Measurements from ENCODE around the gene LTBP3.

LTBP3 gene

DNA sequence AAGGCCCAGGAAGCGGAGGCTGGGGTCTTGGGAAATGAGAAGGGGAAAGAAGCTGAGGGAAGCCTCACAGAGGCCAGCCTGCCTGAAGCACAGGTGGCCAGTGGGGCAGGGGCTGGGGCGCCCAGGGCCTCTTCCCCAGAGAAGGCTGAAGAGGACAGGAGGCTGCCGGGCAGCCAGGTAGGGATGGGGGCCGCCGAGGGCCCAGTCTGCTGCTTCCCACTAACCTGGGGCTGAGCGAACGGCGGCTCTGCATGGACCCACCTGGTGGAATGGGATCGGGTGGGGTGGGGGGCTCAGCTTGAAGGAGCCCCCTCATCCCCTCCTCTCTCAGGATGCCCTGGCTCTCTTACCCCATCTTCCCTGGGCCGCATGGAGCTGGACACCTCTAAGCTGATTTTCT is 25.4 kb upstream of the LTBP3 start:
- Histone ChIP-seq H3K36me3 (ENCODE audit: control insufficient read depth, low read depth, low read length) (no peaks in the 10 kb centered on the region), H3K27me3 (ENCODE audit: control insufficient read depth, insufficient read depth, low read length) (no peaks in the 10 kb centered on the region), H3K4me3 (ENCODE audit: low read length) (no peak overlapping the region), H3K9me3 (ENCODE audit: control insufficient read depth, low read depth, low read length) (no peaks in the 10 kb centered on the region), H3K27ac (ENCODE audit: low read length) (no peak overlapping the region), H3K9ac (ENCODE audit: low read length) (no peak overlapping the region), H3K4me1 (ENCODE audit: control insufficient read depth, low read depth, low read length) (peaks cover 4% of the 10 kb centered on the region)

DNA sequence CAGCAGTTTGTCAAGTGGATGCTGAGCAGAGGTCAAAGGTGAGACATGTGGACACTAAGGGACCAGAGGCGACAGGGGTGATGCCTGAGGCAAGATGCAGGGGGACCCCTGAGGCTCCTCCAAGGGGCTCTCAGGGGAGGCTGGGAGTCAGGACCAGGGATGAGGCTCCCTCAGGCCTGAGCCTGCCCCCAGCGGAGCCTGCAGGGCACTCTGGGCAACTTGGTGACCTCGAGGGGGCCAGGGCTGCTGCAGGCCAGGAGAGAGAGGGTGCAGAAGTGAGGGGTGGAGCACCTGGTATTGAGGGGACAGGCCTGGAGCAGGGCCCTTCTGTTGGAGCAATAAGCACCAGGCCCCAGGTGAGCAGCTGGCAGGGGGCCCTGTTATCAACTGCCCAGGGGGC is 23.8 kb upstream of the LTBP3 start:
- H3K4me3 ChIP-seq (ENCODE audit: low read length): no peak overlapping the region
- H3K9ac ChIP-seq (ENCODE audit: low read length): no peak overlapping the region
- H3K36me3 ChIP-seq (ENCODE audit: control insufficient read depth, low read depth, low read length): no peaks in the 10 kb centered on the region
- H3K27me3 ChIP-seq (ENCODE audit: control insufficient read depth, insufficient read depth, low read length): peaks cover 4% of the 10 kb centered on the region
- no peak overlapping the region for H3K27ac ChIP-seq (ENCODE audit: low read length)
- H3K9me3 ChIP-seq (ENCODE audit: control insufficient read depth, low read depth, low read length): no peaks in the 10 kb centered on the region
- H3K4me1 ChIP-seq (ENCODE audit: control insufficient read depth, low read depth, low read length): peaks cover 4% of the 10 kb centered on the region

DNA sequence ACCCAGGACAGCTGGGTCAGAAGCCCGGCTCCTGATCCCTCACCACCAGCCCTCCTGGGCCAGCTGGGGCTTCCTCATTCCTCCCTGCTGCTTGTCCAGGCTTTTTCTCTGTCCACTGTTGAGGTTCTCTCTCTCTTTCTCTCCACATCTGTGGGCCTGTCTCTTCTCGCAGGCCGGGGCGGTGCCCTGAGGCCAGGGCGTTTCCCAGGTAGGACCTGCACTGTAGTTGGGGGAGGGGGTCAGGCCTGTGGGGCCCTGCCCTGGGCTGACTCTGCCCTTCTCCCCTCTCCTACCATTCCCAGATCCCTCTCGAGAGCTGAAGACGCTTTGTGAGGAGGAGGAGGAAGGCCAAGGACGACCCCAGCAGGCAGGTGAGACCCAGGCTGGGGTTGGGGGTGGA is 22.6 kb upstream of the LTBP3 start:
- Histone ChIP-seq H3K4me1 (ENCODE audit: control insufficient read depth, low read depth, low read length) (no peaks in the 10 kb centered on the region), H3K4me3 (ENCODE audit: low read length) (no peak overlapping the region), H3K9ac (ENCODE audit: low read length) (no peak overlapping the region), H3K27me3 (ENCODE audit: control insufficient read depth, insufficient read depth, low read length) (peaks cover 14% of the 10 kb centered on the region), H3K36me3 (ENCODE audit: control insufficient read depth, low read depth, low read length) (no peaks in the 10 kb centered on the region), H3K27ac (ENCODE audit: low read length) (no peak overlapping the region), H3K9me3 (ENCODE audit: control insufficient read depth, low read depth, low read length) (no peaks in the 10 kb centered on the region)

DNA sequence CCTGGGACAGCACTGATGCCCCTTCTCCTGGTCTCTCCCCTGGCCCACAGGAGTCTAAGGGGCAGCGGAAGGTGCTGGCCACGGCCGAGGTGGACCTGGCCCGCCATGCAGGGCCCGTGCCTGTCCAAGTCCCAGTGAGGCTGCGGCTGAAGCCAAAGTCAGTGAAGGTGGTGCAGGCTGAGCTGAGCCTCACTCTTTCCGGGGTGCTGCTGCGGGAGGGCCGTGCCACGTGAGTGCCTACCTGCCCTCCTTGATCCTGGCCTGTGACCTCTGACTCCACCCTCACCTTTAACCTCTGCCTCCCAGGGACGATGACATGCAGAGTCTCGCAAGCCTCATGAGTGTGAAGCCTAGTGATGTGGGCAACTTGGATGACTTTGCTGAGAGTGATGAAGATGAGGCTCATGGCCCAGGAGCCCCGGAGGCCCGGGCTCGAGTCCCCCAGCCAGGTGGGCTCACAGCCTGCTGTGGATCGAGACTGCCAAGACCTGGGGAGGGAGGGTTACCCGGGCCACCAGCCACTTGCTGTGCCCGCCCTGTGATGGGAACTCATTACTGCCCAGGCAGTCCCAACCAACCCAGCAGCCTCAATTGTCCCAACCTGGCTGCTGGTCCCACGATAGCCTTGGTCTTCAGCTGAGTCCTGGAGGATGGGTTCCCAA is 22.0 kb upstream of the LTBP3 start:
- Histone ChIP-seq H3K9me3 (ENCODE audit: control insufficient read depth, low read depth, low read length) (no peaks in the 10 kb centered on the region), H3K4me3 (ENCODE audit: low read length) (no peak overlapping the region), H3K4me1 (ENCODE audit: control insufficient read depth, low read depth, low read length) (peaks cover under 1% of the 10 kb centered on the region), H3K27me3 (ENCODE audit: control insufficient read depth, insufficient read depth, low read length) (peaks cover 20% of the 10 kb centered on the region), H3K9ac (ENCODE audit: low read length) (no peak overlapping the region), H3K36me3 (ENCODE audit: control insufficient read depth, low read depth, low read length) (no peaks in the 10 kb centered on the region), H3K27ac (ENCODE audit: low read length) (no peak overlapping the region)

DNA sequence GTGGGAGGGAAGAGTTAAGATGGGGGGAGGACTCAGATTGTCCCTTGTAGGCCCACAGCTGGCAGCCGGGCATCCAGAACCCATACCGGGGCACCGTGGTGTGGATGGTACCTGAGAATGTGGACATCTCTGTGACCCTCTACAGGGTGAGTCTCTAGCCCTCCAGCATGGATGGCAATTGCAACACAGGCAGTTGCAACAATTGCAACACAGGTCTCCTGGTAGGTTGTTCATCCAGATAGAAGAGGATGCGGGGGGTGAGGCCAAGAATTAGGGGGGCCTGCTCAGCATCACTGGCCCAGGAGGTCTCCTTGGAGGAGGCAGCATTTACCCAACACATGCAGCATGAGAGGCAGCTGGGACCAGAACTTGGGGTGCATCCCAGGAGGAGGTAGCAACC is 21.1 kb upstream of the LTBP3 start:
- Histone ChIP-seq H3K9me3 (ENCODE audit: control insufficient read depth, low read depth, low read length) (no peaks in the 10 kb centered on the region), H3K27me3 (ENCODE audit: control insufficient read depth, insufficient read depth, low read length) (peaks cover 27% of the 10 kb centered on the region), H3K27ac (ENCODE audit: low read length) (no peak overlapping the region), H3K9ac (ENCODE audit: low read length) (no peak overlapping the region), H3K4me1 (ENCODE audit: control insufficient read depth, low read depth, low read length) (peaks cover 6% of the 10 kb centered on the region), H3K36me3 (ENCODE audit: control insufficient read depth, low read depth, low read length) (no peaks in the 10 kb centered on the region), H3K4me3 (ENCODE audit: low read length) (no peak overlapping the region)

DNA sequence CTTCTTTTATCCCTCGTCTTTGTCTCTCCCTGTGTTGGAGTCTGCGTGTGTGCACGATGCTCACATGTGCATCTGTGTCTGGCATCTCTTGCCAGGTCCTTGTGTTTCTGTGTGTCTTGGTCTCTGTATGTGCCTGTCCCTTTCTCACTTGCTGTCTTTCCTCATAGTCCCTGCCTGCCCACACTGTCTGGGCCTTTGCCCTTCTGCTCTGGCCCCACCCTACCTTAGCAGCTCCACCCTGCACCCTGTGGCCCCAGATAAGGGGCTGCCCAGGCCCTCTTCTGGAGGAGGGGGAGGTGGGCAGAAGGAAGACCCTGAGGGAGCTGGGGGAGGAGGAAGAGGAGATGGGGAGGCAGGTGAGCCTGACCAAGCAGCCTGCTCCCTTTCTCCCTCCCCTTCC is 20.5 kb upstream of the LTBP3 start:
- Histone ChIP-seq H3K36me3 (ENCODE audit: control insufficient read depth, low read depth, low read length) (no peaks in the 10 kb centered on the region), H3K27ac (ENCODE audit: low read length) (no peak overlapping the region), H3K4me1 (ENCODE audit: control insufficient read depth, low read depth, low read length) (peaks cover 6% of the 10 kb centered on the region), H3K4me3 (ENCODE audit: low read length) (no peak overlapping the region), H3K27me3 (ENCODE audit: control insufficient read depth, insufficient read depth, low read length) (peaks cover 27% of the 10 kb centered on the region), H3K9me3 (ENCODE audit: control insufficient read depth, low read depth, low read length) (no peaks in the 10 kb centered on the region), H3K9ac (ENCODE audit: low read length) (no peak overlapping the region)

DNA sequence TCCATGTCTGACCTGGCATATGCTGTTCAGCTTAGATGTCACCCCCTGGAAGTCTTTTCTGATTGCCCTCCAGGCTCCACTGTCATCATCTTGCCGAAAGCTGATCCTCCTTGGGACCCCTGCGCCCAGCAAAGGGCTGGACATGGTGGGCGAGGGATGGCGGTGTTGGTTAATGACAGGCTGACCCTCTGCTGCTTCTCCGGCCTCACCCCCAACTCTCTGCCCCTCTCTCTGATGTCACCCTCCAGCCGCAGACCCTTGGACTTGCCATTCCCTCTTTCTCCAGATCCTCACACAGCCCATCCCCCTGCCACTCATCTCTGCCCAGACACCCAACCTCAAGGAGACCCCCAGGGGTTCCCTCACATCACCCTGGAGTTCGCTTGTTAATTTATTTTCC is 20.0 kb upstream of the LTBP3 start:
- Histone ChIP-seq H3K4me1 (ENCODE audit: control insufficient read depth, low read depth, low read length) (peaks cover 6% of the 10 kb centered on the region), H3K9ac (ENCODE audit: low read length) (no peak overlapping the region), H3K4me3 (ENCODE audit: low read length) (no peak overlapping the region), H3K9me3 (ENCODE audit: control insufficient read depth, low read depth, low read length) (no peaks in the 10 kb centered on the region), H3K36me3 (ENCODE audit: control insufficient read depth, low read depth, low read length) (no peaks in the 10 kb centered on the region), H3K27me3 (ENCODE audit: control insufficient read depth, insufficient read depth, low read length) (peaks cover 32% of the 10 kb centered on the region), H3K27ac (ENCODE audit: low read length) (no peak overlapping the region)

DNA sequence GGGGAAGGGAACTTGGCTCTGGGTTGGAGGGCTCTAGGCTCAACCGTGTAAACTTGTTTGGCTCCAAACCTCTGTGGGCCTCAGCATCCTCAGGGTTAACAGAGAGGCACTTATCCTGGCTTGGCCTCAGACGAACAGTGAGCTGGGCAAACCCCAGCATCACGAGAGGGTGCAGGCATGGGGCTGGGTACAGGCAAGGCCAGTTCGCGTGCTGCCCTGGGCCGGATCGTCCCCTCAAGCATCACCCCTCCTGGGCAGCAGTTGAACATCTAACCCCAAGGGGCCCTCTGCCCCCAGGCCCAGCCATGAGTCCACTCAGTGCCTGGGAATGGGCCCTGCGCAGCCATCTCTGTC is 19.6 kb upstream of the LTBP3 start:
- Histone ChIP-seq H3K4me3 (ENCODE audit: low read length) (no peak overlapping the region), H3K36me3 (ENCODE audit: control insufficient read depth, low read depth, low read length) (no peaks in the 10 kb centered on the region), H3K27ac (ENCODE audit: low read length) (no peak overlapping the region), H3K9me3 (ENCODE audit: control insufficient read depth, low read depth, low read length) (no peaks in the 10 kb centered on the region), H3K9ac (ENCODE audit: low read length) (no peak overlapping the region), H3K4me1 (ENCODE audit: control insufficient read depth, low read depth, low read length) (peaks cover 6% of the 10 kb centered on the region), H3K27me3 (ENCODE audit: control insufficient read depth, insufficient read depth, low read length) (peaks cover 36% of the 10 kb centered on the region)

DNA sequence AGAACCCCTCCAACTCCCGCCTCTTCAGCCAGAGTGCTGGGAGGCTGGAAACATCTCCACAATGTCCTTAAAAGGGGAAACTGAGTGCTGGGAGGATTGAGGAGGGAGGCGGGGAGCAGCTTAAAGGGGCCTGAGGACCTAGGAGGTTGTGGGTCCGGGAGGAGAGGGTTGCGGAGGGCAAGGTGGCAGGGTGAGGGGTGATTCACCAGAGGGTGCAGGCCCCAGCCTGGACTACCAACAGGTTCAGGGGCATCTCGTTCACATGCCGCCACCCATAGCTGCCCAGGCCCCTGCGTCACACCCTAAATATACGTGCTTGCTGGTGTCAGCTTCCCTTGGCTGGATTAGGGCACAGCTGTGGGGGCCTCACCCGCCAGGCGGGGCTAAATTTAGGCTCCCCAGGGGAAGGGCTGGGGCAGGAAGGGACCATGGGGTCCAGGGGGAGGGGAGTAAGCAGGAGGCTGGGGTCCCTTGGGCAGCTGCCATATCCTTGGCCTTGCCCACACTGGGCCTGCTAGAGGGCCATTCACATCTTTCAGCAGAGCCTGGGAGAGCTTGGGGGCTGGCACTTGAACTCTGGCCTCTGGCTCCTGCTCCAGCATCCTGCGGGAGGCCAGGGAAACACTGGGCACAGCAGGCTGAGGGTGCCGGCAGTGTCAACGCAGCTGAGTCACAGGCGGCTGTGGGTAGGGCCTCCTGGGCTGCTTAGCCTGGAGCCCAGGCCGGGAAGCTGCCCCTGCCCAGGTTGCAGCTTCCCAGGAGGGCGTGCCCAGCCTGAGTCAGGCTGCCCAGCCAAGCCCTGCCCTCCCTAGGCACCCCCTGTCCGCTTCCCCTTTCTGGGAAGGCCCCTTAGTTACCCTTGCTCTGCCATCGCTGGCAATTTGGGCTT is 19.0 kb upstream of the LTBP3 start:
- Histone ChIP-seq H3K36me3 (ENCODE audit: control insufficient read depth, low read depth, low read length) (no peaks in the 10 kb centered on the region), H3K27ac (ENCODE audit: low read length) (no peak overlapping the region), H3K27me3 (ENCODE audit: control insufficient read depth, insufficient read depth, low read length) (peaks cover 36% of the 10 kb centered on the region), H3K9me3 (ENCODE audit: control insufficient read depth, low read depth, low read length) (no peaks in the 10 kb centered on the region), H3K9ac (ENCODE audit: low read length) (no peak overlapping the region), H3K4me1 (ENCODE audit: control insufficient read depth, low read depth, low read length) (peaks cover 7% of the 10 kb centered on the region), H3K4me3 (ENCODE audit: low read length) (peak overlapping the region; percentile 14)

DNA sequence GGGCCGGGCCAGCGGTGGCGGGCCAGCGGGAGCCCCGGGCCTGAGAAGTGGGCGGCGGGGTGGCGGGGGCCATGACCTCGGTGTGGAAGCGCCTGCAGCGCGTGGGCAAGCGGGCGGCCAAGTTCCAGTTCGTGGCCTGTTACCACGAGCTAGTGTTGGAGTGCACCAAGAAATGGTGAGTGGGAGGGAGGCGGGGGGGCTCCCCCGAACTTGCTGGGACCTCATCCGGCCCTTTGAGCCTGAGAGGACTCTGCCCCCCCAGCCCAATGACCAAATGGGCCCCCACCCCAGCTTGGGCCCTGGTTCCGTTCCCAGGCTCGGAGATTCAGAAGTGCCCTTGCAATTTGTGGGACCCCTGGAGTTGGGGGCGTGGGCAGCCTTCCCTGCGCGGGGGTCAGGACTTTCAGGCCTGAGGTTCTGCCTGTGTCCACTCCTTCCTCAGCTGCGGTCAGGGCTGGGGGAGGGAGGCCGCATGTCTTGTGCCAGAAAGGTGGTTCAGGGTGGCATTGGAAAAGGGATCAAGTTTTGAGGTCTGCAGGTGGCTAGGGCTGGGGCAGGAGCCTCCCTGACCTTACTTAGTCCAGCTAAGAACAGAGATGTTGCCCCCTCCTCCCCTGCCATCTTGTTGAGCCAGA is 18.2 kb upstream of the LTBP3 start:
- Histone ChIP-seq H3K9ac (ENCODE audit: low read length) (no peak overlapping the region), H3K4me3 (ENCODE audit: low read length) (peak overlapping the region; percentile 14)

DNA sequence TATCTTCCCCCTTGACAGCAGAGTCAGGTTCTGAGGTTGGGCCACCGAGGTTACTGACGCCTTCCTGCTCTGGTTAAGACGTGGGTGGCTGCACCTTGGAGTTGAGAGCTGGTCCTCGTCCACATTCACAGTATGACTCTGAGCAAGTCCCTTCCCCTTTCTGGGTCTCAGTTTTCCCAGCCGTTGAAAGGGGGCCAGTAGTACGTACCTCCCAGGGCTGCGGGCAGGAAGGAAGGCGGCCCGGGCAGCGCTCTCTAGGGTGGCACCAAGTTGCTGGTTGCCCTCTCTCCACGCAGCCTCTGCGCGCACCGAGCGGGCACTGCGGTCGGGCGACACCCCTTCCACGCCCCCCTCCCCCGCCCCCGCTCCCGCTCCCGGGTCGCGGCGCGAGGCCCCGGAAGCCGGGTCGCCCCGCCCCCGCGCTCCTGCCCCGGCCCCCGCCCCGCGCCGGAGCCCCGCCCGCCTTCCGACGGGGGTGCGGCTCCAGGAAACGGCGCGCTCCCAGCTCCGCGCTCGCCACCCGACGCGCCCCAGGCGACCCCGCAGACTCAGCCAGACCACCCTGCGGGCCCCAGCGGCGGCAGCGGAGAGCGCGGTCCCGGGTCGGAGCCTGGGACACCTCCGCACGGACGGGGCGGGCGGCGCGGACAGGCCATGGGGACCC is 17.5 kb upstream of the LTBP3 start, which contains the start of gene EHBP1L1:
Gene EHBP1L1 (plus strand): TSS at position 486 of the 664 bp plus-strand sequence. CDS start 250 bp downstream, outside the sequence.
- no peaks in the 10 kb centered on the region for H3K9me3 ChIP-seq (ENCODE audit: control insufficient read depth, low read depth, low read length)
- peaks cover 18% of the 10 kb centered on the region for H3K4me1 ChIP-seq (ENCODE audit: control insufficient read depth, low read depth, low read length)
- H3K27me3 ChIP-seq (ENCODE audit: control insufficient read depth, insufficient read depth, low read length): peaks cover 36% of the 10 kb centered on the region
- no peak within 1 kb of the TSS for H3K9ac ChIP-seq (ENCODE audit: low read length)
- no peaks in the 10 kb centered on the region for H3K36me3 ChIP-seq (ENCODE audit: control insufficient read depth, low read depth, low read length)
- peak within 1 kb of the TSS; percentile 53 for H3K4me3 ChIP-seq (ENCODE audit: low read length)
- no peak within 1 kb of the TSS for H3K27ac ChIP-seq (ENCODE audit: low read length)

More for the DNA sequence above, 18.2 kb upstream of the LTBP3 start:
- Histone ChIP-seq H3K4me1 (ENCODE audit: control insufficient read depth, low read depth, low read length) (peaks cover 12% of the 10 kb centered on the region), H3K36me3 (ENCODE audit: control insufficient read depth, low read depth, low read length) (no peaks in the 10 kb centered on the region), H3K9me3 (ENCODE audit: control insufficient read depth, low read depth, low read length) (no peaks in the 10 kb centered on the region), H3K27me3 (ENCODE audit: control insufficient read depth, insufficient read depth, low read length) (peaks cover 36% of the 10 kb centered on the region), H3K27ac (ENCODE audit: low read length) (no peak overlapping the region)

Data from iPS-18a (cell line).